Measurements from ENCODE around the gene GPI.

DNA sequence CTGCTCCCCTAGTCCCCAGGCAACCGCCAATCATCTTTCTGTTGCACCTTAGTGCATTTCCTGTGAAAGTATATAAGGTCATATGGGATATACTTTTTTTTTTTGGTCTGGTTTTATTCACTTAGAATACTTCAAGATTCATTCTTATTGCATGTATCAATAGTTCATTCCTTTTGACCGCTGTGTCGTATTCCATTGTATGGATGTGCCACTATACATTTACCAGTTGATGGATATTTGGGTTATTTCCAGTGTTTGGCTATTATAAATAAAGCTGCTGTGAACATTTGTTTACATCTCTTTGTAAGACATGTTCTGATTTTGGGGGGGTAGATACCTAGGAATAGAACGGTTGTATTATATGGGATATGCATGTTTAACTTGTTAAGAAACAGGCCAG, 53.3 kb downstream of the GPI start:
- TF ChIP-seq, protein P1, sequence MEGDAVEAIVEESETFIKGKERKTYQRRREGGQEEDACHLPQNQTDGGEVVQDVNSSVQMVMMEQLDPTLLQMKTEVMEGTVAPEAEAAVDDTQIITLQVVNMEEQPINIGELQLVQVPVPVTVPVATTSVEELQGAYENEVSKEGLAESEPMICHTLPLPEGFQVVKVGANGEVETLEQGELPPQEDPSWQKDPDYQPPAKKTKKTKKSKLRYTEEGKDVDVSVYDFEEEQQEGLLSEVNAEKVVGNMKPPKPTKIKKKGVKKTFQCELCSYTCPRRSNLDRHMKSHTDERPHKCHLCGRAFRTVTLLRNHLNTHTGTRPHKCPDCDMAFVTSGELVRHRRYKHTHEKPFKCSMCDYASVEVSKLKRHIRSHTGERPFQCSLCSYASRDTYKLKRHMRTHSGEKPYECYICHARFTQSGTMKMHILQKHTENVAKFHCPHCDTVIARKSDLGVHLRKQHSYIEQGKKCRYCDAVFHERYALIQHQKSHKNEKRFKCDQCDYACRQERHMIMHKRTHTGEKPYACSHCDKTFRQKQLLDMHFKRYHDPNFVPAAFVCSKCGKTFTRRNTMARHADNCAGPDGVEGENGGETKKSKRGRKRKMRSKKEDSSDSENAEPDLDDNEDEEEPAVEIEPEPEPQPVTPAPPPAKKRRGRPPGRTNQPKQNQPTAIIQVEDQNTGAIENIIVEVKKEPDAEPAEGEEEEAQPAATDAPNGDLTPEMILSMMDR (IDR thresholded peaks at IDR 0.05; ENCODE audit: insufficient read depth, low read length) = no peak
- TF ChIP-seq POLR2AphosphoS5 (IDR thresholded peaks at IDR 0.05; ENCODE audit: low read depth) (no peak), GABPA (IDR thresholded peaks at IDR 0.05; ENCODE audit: low read depth) (no peak), SPI1 (IDR thresholded peaks at IDR 0.05; ENCODE audit: borderline replicate concordance, low read depth) (no peak)
- TF ChIP-seq, protein P2, sequence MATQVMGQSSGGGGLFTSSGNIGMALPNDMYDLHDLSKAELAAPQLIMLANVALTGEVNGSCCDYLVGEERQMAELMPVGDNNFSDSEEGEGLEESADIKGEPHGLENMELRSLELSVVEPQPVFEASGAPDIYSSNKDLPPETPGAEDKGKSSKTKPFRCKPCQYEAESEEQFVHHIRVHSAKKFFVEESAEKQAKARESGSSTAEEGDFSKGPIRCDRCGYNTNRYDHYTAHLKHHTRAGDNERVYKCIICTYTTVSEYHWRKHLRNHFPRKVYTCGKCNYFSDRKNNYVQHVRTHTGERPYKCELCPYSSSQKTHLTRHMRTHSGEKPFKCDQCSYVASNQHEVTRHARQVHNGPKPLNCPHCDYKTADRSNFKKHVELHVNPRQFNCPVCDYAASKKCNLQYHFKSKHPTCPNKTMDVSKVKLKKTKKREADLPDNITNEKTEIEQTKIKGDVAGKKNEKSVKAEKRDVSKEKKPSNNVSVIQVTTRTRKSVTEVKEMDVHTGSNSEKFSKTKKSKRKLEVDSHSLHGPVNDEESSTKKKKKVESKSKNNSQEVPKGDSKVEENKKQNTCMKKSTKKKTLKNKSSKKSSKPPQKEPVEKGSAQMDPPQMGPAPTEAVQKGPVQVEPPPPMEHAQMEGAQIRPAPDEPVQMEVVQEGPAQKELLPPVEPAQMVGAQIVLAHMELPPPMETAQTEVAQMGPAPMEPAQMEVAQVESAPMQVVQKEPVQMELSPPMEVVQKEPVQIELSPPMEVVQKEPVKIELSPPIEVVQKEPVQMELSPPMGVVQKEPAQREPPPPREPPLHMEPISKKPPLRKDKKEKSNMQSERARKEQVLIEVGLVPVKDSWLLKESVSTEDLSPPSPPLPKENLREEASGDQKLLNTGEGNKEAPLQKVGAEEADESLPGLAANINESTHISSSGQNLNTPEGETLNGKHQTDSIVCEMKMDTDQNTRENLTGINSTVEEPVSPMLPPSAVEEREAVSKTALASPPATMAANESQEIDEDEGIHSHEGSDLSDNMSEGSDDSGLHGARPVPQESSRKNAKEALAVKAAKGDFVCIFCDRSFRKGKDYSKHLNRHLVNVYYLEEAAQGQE (IDR thresholded peaks at IDR 0.05; ENCODE audit: insufficient replicate concordance, low read depth) = no peak
